Muscle layer of duodenum (tissue), 2 donors: ENCODE data around the gene TMEM169.

Experiments
- H3K27ac ChIP-seq: one replicate; pipeline ENCODE4 v1.7.0; 2013; ENCODE audit warnings: mild to moderate bottlenecking, low read length
- H3K27me3 ChIP-seq: one replicate; pipeline ENCODE4 v1.7.0; 2013; ENCODE audit warnings: low read depth, mild to moderate bottlenecking, control low read depth, low read length
- H3K36me3 ChIP-seq, 2 donors: one replicate each; pipeline ENCODE4 v1.7.0; 2013; ENCODE audit warnings: low read length in 2 of 2, control low read depth in 1 of 2, mild to moderate bottlenecking in 1 of 2; ENCODE audit not compliant: insufficient read depth in 2 of 2, control insufficient read depth in 1 of 2
- H3K4me1 ChIP-seq, 2 donors: one replicate each; pipeline ENCODE4 v1.7.0; 2013; ENCODE audit warnings: low read length in 2 of 2, mild to moderate bottlenecking in 2 of 2, control low read depth in 1 of 2, moderate library complexity in 1 of 2; ENCODE audit not compliant: insufficient read depth in 2 of 2, control insufficient read depth in 1 of 2
- H3K4me3 ChIP-seq, 2 donors: one replicate each; pipeline ENCODE4 v1.7.0; 2013; ENCODE audit warnings: low read length in 2 of 2, low read depth in 1 of 2, mild to moderate bottlenecking in 1 of 2
- H3K9me3 ChIP-seq, 2 donors: one replicate each; pipeline ENCODE4 v1.7.0; 2013; ENCODE audit warnings: low read length in 2 of 2, control low read depth in 1 of 2, mild to moderate bottlenecking in 1 of 2; ENCODE audit not compliant: control insufficient read depth in 1 of 2
- donor health status: healthy.

Gene TMEM169

DNA sequence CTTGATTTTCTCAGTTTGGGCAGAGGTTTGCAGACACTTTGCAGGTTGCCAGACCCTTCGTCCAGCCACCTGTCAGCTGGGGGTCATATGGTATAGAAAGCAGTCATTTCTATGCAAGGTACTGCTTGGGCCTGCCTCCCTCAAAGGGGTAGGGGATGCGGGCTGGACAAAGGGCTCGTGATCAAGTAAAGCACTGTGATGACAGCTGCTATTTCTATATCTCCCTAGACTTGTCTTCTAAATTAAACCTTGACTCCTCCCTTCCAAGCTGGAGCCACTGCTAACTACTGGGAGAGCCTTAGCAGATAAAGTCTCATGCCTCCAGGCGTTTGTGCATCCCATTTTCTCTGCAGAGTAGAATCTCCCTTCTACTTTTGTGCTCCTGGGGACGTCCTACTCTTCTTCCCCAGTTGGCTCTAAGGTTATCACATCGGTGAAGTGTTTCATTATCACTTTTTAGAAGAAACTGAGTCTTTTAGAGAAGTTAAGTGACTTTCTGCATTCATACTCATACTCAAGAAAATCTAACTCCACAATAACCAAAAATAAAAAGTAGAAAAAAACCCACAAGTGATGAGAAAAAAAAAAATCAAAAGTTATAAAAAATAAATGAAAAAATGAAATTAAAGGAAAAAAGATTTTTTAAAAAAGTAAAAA, 26.7 kb downstream of the TMEM169 start:
- no peaks in the 10 kb centered on the region for H3K27me3 ChIP-seq
- no peaks in the 10 kb centered on the region for H3K9me3 ChIP-seq
- H3K36me3 ChIP-seq: peaks cover 13 to 21% of the 10 kb centered on the region in 2 donors
- peak overlapping the region; percentile 67 to 79 for H3K4me3 ChIP-seq
- H3K27ac ChIP-seq: no peak overlapping the region
- H3K4me1 ChIP-seq: peaks cover 11 to 28% of the 10 kb centered on the region in 2 donors

- Histone ChIP-seq H3K36me3 (peaks cover 21 to 29% of the 10 kb centered on the region in 2 donors), H3K4me1 (peaks cover 15 to 30% of the 10 kb centered on the region in 2 donors), H3K27ac (peak within 1 kb of the TSS; percentile 99), H3K27me3 (no peaks in the 10 kb centered on the region), H3K4me3 (peak within 1 kb of the TSS; percentile 67 to 79), H3K9me3 (no peaks in the 10 kb centered on the region)
These were observed 27.5 kb downstream of the TMEM169 start, which contains the start of gene XRCC5 for GRCh38 chr2:216108967-216109921. Gene XRCC5 (plus strand): TSS chr2:216109348. CDS start chr2:216109437, 89 bp downstream.

DNA sequence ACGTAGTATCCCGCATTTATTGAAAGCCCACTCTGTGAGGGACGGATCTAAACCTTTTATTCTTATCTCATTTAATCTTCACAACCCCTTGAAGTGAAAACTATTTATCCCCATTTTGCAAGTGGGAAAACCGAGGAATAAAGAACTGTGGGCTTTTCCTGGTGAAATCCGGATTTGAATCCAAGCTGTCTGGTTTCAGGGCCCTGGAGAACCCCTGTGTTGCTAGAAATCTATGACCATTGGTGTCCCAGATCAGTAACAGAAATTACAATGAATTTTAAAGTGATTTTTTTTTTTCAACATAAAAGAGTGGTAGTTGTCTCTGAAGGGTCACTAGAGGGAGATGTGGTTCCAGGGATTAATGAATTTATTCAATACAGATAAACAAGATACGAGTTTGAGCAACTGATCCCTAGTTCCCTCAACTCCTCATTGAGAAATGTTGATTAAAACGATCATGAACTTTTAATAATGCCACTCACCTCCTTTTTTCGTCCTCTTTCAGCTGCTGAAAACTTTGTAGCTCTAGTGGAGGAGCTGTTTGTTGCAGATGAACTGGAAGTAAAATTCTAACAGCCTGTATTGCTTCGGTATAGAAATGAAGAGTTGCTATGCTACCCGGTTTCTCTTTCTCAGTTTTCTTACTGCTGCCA, 28.4 kb downstream of the TMEM169 start:
- peak overlapping the region; percentile 67 to 79 for H3K4me3 ChIP-seq
- H3K9me3 ChIP-seq: no peaks in the 10 kb centered on the region
- H3K27me3 ChIP-seq: no peaks in the 10 kb centered on the region
- peaks cover 17 to 33% of the 10 kb centered on the region in 2 donors for H3K4me1 ChIP-seq
- H3K27ac ChIP-seq: peak overlapping the region; percentile 99
- peaks cover 24 to 30% of the 10 kb centered on the region in 2 donors for H3K36me3 ChIP-seq

DNA sequence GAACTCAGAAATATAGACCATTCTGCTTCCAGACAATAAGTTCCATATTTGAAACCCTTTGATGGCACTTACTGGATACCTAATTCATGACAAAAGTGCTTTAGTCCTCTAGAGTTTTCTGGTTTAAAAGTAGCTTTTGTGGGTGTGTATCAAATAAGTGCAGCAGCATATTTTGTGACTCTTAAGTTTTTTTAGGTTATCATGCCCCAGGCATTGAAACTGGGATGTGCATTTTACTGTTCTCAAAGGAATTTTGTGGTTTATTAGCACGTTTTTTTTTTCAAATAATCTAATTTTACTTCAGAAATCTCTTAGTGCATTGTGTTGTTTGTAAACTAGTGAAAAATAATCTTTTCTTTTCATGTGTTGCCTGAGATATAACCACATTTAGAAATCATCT, 28.9 kb downstream of the TMEM169 start:
- Histone ChIP-seq H3K9me3 (no peaks in the 10 kb centered on the region), H3K4me3 (peak overlapping the region; percentile 67 to 79), H3K27ac (peak overlapping the region; percentile 99), H3K36me3 (peaks cover 24 to 30% of the 10 kb centered on the region in 2 donors), H3K27me3 (no peaks in the 10 kb centered on the region), H3K4me1 (peaks cover 17 to 38% of the 10 kb centered on the region in 2 donors)

GRCh38 chr2:216111122-216111521, 29.4 kb downstream of the TMEM169 start:
- Histone ChIP-seq H3K27ac (peak overlapping the region; percentile 99), H3K36me3 (peaks cover 24 to 30% of the 10 kb centered on the region in 2 donors), H3K4me3 (no peak overlapping the region), H3K9me3 (no peaks in the 10 kb centered on the region), H3K4me1 (peaks cover 17 to 43% of the 10 kb centered on the region in 2 donors), H3K27me3 (no peaks in the 10 kb centered on the region)

DNA sequence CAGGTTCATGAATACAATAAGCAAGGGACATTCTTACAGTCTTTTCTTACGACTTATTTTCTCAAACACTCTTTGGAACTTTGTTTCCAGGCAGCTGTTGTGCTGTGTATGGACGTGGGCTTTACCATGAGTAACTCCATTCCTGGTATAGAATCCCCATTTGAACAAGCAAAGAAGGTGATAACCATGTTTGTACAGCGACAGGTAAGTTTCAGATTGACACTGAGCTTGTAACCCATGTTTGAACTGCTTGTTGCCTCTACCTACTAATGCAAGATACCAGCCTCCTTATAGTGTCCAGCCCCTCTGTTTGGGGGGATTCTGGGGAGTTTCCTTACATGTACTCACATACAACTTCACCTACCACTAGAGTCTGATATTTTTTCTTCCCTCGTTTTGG, 31.2 kb downstream of the TMEM169 start:
- no peaks in the 10 kb centered on the region for H3K9me3 ChIP-seq
- H3K27me3 ChIP-seq: no peaks in the 10 kb centered on the region
- peaks cover 17 to 56% of the 10 kb centered on the region in 2 donors for H3K4me1 ChIP-seq
- H3K36me3 ChIP-seq: peaks cover 37 to 45% of the 10 kb centered on the region in 2 donors
- no peak overlapping the region for H3K4me3 ChIP-seq
- no peak overlapping the region for H3K27ac ChIP-seq

GRCh38 chr2:216113572-216113971, 31.9 kb downstream of the TMEM169 start:
- Histone ChIP-seq H3K9me3 (no peaks in the 10 kb centered on the region), H3K36me3 (peaks cover 37 to 48% of the 10 kb centered on the region in 2 donors), H3K27ac (no peak overlapping the region), H3K4me3 (no peak overlapping the region), H3K4me1 (peaks cover 17 to 59% of the 10 kb centered on the region in 2 donors), H3K27me3 (no peaks in the 10 kb centered on the region)

GRCh38 chr2:216114382-216114713, 32.6 kb downstream of the TMEM169 start:
- Histone ChIP-seq H3K36me3 (peaks cover 37 to 56% of the 10 kb centered on the region in 2 donors), H3K9me3 (no peaks in the 10 kb centered on the region), H3K27me3 (no peaks in the 10 kb centered on the region), H3K4me1 (peaks cover 17 to 59% of the 10 kb centered on the region in 2 donors), H3K27ac (peak overlapping the region; percentile 6), H3K4me3 (peak overlapping the region in 1 of 2 donors; percentile 71)

DNA sequence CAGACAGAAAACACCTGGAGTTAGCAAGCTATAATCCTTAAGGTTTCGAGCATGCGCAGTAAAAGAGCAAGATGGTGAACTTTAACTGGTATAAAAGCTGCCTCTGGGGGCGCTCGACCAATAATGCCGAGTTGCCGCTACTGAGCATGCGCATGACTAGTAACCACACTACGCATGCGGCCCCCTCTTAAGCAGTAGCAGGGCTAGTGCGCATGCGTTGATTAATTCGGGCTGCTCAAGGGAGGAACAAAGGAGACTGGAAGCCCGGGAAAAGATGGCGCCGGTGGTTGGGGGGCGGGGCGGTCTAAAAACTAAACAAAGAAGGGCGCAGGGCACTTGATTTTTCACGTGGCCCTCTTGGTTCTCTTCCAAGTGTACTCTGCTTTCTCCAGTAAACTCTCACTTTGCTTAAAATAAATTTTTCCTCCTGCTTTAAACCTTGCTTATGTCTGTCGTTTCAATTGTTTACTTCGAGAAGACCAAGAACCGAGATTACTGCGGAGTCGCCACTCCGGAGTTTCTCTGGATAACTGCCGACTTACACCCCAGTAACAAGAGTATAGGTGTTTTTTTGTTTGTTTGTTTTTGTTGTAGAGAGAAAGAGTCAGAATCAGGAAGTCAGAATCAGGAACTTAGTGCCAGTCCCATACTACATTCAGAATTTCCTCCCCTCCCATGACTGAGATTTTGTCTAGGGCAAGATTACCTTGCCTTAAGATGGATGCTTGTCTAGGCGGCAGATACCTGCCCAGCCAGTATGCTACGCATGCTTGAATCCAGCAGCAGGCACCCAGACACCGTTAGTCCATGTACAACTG, 33.2 kb downstream of the TMEM169 start:
- peaks cover 43 to 61% of the 10 kb centered on the region in 2 donors for H3K36me3 ChIP-seq
- peak overlapping the region; percentile 71 to 88 for H3K4me3 ChIP-seq
- peak overlapping the region; percentile 85 for H3K27ac ChIP-seq
- peaks cover 17 to 56% of the 10 kb centered on the region in 2 donors for H3K4me1 ChIP-seq
- H3K9me3 ChIP-seq: no peaks in the 10 kb centered on the region
- no peaks in the 10 kb centered on the region for H3K27me3 ChIP-seq

GRCh38 chr2:216116418-216116817, 34.7 kb downstream of the TMEM169 start:
- no peak overlapping the region for H3K27ac ChIP-seq
- peaks cover 57 to 68% of the 10 kb centered on the region in 2 donors for H3K36me3 ChIP-seq
- H3K9me3 ChIP-seq: no peaks in the 10 kb centered on the region
- peaks cover 11 to 43% of the 10 kb centered on the region in 2 donors for H3K4me1 ChIP-seq
- no peak overlapping the region for H3K4me3 ChIP-seq
- H3K27me3 ChIP-seq: no peaks in the 10 kb centered on the region
